AG08395 (cell line): ENCODE measurements around the gene TCF7L2.

Experiments used
- DNase-seq: peaks from one replicate; pipeline ENCODE4 v3.0.0; 2012; ENCODE audit warnings: mixed read lengths, low spot score

Gene TCF7L2

DNA sequence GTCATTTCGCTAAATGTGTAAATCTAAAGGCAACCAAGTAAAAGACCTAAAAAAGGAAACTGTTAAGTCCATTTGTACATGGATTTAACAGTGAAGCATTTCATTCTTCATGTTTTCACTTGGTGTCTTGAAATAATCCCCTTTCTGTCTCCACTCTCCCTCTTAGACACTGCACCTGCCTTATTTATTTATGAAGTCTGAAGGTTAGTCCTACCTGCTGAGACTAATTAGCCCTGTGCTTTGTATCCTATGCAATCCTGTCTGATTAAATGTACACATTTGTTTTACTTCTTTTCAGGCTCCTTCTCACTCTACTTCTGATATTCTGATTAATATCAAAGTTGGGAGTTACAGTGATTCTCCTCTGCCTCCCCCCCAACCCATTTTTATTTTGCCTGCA is 1.9 kb upstream of the TCF7L2 start:
- no peak for DNase-seq

- no peak for DNase-seq
Measured at GRCh38 chr10:112949143-112949823, 764 bp upstream of the TCF7L2 start.

DNA sequence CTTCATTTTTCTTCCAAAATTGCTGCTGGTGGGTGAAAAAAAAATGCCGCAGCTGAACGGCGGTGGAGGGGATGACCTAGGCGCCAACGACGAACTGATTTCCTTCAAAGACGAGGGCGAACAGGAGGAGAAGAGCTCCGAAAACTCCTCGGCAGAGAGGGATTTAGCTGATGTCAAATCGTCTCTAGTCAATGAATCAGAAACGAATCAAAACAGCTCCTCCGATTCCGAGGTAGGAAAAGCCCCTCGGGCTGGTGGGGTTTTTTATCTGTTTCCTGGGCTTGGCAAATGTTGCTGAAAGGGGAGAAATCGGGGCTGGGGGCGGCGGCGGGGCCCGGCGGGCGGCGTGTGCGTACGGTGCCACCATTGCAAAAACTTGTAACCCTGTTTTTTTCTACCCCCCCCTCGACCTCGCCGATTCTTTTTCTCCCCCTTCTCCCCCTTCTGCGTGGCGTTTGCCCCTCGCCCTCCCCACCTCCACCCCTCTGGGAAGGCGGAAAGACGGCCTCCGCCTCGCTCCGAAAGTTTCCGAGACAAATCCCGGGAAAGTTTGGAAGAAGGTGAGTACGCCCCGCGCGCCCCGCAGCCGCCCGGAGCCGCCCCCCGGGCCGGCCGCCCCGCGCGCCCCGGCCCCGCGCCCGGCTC is 789 bp downstream of the TCF7L2 start:
- DNase-seq = no peak

DNA sequence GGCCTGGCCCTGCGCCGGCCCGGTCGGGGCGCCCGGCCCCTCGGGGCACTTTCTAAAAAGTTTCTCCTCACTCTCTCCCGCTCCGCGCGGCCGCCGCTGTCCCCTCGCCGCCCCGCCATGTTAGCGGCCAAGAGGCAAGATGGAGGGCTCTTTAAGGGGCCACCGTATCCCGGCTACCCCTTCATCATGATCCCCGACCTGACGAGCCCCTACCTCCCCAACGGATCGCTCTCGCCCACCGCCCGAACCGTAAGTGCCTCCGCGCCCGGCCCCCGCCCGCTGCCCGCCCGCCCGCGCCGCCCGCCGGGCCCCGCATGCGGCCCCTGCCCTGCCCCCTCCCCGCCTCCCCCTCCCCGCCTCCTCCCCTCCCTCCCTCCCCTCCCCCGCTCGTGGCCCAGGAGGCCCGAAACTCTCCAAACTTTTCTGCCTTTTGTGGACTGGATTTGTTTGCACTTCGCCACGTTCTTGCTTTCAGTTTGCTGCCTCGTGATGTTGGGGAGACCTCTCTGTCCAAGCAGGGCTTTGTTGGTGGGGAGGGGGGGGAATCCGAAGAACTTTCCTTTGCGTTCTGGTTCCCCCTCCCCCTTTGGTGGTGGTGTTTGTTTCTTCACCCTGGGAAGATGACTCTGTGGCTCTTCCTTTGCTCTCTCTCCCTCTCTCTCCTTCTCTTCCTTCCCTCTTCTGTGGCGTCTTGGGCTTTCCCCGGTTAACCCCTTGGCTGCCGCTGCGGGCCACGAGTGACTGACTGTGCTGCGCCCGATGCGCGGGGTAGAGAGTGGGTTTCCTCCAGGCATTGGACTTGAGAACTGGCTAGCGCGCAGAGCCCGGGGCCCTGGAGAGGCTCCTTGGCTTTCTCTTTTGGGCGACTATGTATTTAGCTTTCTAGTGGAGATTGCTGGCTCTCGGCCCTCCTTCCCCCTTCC is 1.6 kb downstream of the TCF7L2 start:
- DNase-seq = peak; percentile 41

DNA sequence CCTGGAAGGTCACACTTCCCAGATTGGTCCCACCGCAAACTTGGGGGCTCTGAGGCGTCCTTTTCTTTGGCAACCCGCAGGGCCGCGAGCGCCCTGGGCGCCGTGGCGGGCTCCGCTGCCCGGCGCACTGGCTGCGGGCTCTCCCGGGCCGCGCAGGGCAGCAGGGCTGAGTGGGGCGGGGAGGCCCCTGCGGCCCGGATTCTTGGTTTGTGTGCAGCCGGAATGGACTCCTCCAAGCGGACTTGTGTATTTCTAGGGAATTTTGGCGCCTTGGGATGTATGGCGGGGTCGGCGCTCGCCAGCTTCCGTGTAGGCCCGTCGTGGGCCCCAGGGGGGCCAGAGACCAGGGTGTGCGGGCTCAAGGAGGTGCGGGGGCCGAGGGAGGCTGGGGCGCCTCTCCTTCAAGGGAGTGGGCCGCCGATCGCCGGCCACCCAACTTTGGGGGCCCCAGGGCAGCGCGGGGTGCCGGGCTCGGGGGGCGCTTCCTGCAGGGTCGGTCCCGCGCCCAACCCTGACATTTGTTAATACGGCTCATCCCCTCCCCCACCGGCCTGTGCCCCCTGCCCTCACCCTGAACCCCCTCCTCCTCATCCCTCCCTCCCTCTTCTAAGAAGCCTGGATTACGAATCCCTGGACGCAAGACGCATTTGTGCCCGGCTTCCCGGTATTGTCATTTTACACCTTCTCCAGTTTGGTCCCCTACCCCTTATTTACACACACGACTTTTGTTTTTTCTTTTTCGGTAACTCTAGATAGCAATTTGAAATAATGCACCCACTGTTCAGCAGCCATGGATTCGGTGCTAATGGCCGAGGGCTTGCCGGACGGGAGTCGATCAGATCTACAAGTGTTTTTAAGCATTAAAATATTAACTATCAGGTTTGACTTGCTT is 2.5 kb downstream of the TCF7L2 start:
- DNase-seq = no peak

GRCh38 chr10:112953174-112954159 is 3.4 kb downstream of the TCF7L2 start:
- no peak for DNase-seq

- DNase-seq = no peak
Measured at GRCh38 chr10:112954974-112955581, 5.0 kb downstream of the TCF7L2 start.

- DNase-seq = no peak
Measured at GRCh38 chr10:112955582-112956421, 5.8 kb downstream of the TCF7L2 start.

DNA sequence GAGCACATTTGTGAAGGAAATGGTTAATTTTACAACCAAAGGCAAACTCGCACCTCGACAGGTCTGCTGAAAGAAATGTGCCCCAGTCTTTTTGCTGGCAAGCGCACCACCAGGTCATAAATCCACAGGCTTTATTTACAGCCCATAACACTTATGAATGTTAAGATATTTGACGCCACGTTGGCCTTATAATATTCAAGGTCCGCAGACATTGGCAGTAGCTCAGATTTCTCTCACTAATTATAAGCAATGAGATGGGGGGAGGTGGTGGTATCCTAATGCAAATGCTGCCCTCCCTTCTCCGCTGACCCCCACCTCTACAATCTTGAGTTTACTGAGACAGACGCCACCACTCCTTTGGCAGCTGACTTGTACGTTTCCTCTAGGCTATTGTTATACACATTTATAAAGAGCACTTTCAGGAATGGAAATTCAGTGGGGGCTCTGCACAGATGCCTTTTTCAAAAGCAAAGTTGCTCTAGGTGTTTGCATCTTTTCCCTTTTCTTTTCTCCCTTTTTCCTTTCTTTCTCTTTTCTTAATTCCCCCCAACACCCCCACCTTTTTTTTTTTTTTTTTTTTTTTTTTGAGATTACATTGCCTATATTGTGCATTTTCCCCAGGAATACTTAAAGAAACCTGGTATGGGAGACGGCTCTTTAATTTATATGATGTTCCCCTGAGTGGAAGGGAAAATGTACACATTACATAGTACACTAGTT is 6.7 kb downstream of the TCF7L2 start:
- no peak for DNase-seq

GRCh38 chr10:112957640-112958092 is 7.6 kb downstream of the TCF7L2 start:
- no peak for DNase-seq

GRCh38 chr10:112958275-112958995 is 8.4 kb downstream of the TCF7L2 start:
- peak; percentile 81 for DNase-seq

- no peak for DNase-seq
Measured at GRCh38 chr10:112959207-112959838, 9.3 kb downstream of the TCF7L2 start.

DNA sequence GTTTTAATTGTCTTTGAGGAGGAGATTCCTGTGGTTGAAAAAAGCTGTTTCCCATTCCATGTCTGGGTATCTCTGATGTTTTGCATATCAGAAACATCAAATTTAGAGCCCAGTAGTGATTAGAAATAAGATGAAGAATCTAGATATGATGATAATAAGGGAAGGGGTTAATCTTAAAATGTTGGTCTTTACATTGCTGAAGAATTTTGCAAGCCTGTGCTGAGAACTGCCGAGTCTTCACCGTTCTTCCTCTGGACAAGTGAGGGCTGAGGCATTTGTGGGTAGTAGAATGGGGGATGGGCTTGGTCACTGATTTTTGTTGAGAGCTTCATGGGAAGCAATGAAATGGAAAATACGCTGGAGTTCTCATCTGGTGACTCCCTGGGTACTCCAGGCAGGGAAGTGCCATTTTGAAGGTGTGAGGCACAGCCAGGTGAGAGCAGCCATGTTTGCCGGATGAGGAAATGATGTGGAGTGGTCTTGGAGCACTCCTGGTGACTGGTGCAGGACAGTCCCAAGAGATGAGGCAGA is 10.2 kb downstream of the TCF7L2 start:
- no peak for DNase-seq

DNA sequence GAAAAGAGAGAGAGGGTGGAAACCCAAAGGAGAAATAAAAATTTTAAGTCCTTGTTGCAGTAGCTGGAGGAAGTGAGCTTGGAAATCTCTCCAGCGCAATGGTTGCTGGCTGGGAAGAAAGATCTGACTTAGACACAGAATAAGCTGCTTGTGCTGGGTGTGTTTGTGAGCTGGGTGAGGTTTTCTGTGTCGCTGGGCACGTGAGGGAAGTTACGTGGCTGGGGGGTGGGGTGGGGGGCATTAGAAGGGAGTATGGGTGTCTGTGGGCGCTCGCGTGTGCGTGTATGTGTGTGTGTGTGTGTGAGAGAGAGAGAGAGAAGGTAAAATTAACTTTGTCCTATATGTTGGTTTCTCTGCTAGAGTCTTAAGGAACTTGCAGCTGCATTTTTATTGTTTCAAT is 11.6 kb downstream of the TCF7L2 start:
- no peak for DNase-seq

DNA sequence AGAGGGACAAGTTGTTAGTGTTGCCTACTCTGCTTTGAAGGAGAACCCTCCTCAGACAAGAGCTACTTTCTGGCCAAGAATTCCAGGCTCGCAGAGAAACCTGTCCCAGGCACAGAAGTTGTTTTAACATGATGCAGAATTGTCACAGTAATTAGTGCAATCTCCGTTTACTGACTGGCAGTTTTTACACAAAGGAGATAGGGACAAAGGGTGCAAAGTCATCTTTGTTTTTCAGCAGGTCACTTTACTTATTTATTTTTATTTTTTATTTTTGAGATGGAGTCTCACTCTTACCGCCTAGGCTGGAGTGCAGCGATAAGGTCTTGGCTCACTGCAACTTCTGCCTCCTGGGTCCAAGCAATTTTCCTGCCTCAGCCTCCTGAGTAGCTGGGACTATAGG is 12.3 kb downstream of the TCF7L2 start:
- no peak for DNase-seq

GRCh38 chr10:112963835-112964234 is 13.8 kb downstream of the TCF7L2 start:
- DNase-seq = peak; percentile 31

- DNase-seq = no peak
Measured at GRCh38 chr10:112964482-112964881, 14.4 kb downstream of the TCF7L2 start.
